Testis (tissue), 3 donors: ENCODE measurements around the gene SPATA3. TPM values are rescaled to one million over a fixed set of nuclear protein-coding genes. Genes with fewer than 3 reads are reported as not detected.
A peak's percentile ranks its signal among the peaks of the same experiment; 100 is the strongest.

Source experiments
- DNase-seq: peaks from one replicate; pipeline ENCODE4 v3.0.0-alpha.2; 2019
- H3K27ac ChIP-seq, 2 donors: fragments of 200-600 bp; sonication (generic); one replicate each; pipeline ENCODE4 v1.5.1; 2019
- H3K27me3 ChIP-seq: fragments of 200-600 bp; sonication (generic); one replicate; pipeline ENCODE4 v1.5.1; 2019
- H3K36me3 ChIP-seq: fragments of 200-600 bp; sonication (generic); one replicate; pipeline ENCODE4 v1.5.1; 2017; ENCODE audit warnings: low read depth; ENCODE audit errors: missing control alignments
- H3K4me1 ChIP-seq: fragments of 200-600 bp; sonication (generic); one replicate; pipeline ENCODE4 v1.5.1; 2019
- H3K4me3 ChIP-seq, 2 donors: fragments of 200-600 bp; sonication (generic); one replicate each; pipeline ENCODE4 v1.5.1; 2017 to 2019
- H3K9me3 ChIP-seq: fragments of 200-600 bp; sonication (generic); one replicate; pipeline ENCODE4 v1.5.1; 2017
- CTCF ChIP-seq, 3 experiments: fragments of 450-650 bp in 2 of 3; fragments of 200-600 bp in 1 of 3; sonication (generic) in 1 of 3; IDR thresholded peaks; one replicate each; pipeline ENCODE4 v1.5.1; 2016 to 2019; ENCODE audit warnings: antibody characterized with exemption in 3 of 3, mild to moderate bottlenecking in 2 of 3, moderate library complexity in 1 of 3
- POLR2A ChIP-seq: fragments of 450-650 bp; IDR thresholded peaks from one replicate; pipeline ENCODE4 v1.6.1; 2017; ENCODE audit warnings: antibody characterized with exemption, mild to moderate bottlenecking, moderate library complexity
- WGBS, 2 donors: methylation state at CpG; one replicate each; pipeline ENCODE4 v1.1.5; 2018; 5-methylcytosine and 5-hydroxymethylcytosine counted together
- intact Hi-C: fragments of 100-400 bp; cut with DNase I; formaldehyde crosslinking; loops from one replicate; pipeline ENCODE4 v1.15.1; 2023; ENCODE audit warnings: low total_unique reads
- polyA plus RNA-seq: library from polyadenylated mRNA; stranded (reverse); fragments of 350-450 nt; fragmentation: Illumina TruSeq; extraction: RNeasy Lipid Tissue Mini Kit (QIAGEN cat#74804); gene quantifications from one replicate; pipeline ENCODE4 v1.2.3, GENCODE V29; 2014; ENCODE audit warnings: low read depth, low replicate concordance; ENCODE audit not compliant: insufficient read depth
- total RNA-seq, 2 donors: library from RNA; depleted of rRNA; stranded (reverse); fragments of >200 nt; gene quantifications; one replicate each; pipeline ENCODE4 v1.2.3, GENCODE V29; 2016

Gene SPATA3
- total and polyA plus RNA-seq, 3 donors from 2014 or later = 18.6 to 211 (median 127) TPM

GRCh38 chr2:230990131-230990898, 5.6 kb upstream of the SPATA3 start:
- H3K4me3 ChIP-seq = peak overlapping the region; percentile 21 to 26
- H3K9me3 ChIP-seq = no peaks in the 10 kb centered on the region
- H3K4me1 ChIP-seq = peaks cover 4% of the 10 kb centered on the region
- no peaks in the 10 kb centered on the region for H3K27me3 ChIP-seq
- 54 to 60% methylated on average over 10 to 41 of the region's 70 CpGs for WGBS, 2 donors
- TF ChIP-seq CTCF (IDR thresholded peaks at IDR 0.05) = no peak
- TF ChIP-seq POLR2A = no peak
- no peak for DNase-seq
- H3K27ac ChIP-seq = no peak overlapping the region
- no peaks in the 10 kb centered on the region for H3K36me3 ChIP-seq
- intact Hi-C loops = no loop called here

- TF ChIP-seq POLR2A (no peak), CTCF (IDR thresholded peaks at IDR 0.05) (no peak)
- Histone ChIP-seq H3K9me3 (no peaks in the 10 kb centered on the region), H3K27me3 (no peaks in the 10 kb centered on the region), H3K4me1 (peaks cover 4% of the 10 kb centered on the region), H3K27ac (no peak overlapping the region), H3K36me3 (no peaks in the 10 kb centered on the region), H3K4me3 (peak overlapping the region; percentile 21 to 26)
- WGBS, 2 donors = 30 to 63% methylated on average over 7 to 22 of the region's 27 CpGs
- intact Hi-C loops = no loop called here
- DNase-seq = no peak
Observed at GRCh38 chr2:230990899-230991150, 5.1 kb upstream of the SPATA3 start.

- TF ChIP-seq POLR2A (no peak), CTCF (IDR thresholded peaks at IDR 0.05) (no peak)
- Histone ChIP-seq H3K4me3 (no peak overlapping the region), H3K4me1 (peaks cover 4% of the 10 kb centered on the region), H3K27ac (no peak overlapping the region), H3K36me3 (no peaks in the 10 kb centered on the region), H3K9me3 (no peaks in the 10 kb centered on the region), H3K27me3 (no peaks in the 10 kb centered on the region)
- 60 to 87% methylated on average over 7 of the region's 7 CpGs for WGBS, 2 donors
- no peak for DNase-seq
- intact Hi-C loops = no loop called here
Observed at GRCh38 chr2:230991598-230991997, 4.3 kb upstream of the SPATA3 start.

- intact Hi-C loops = no loop called here
- no peak for DNase-seq
- Histone ChIP-seq H3K9me3 (no peaks in the 10 kb centered on the region), H3K27me3 (no peaks in the 10 kb centered on the region), H3K27ac (no peak overlapping the region), H3K4me3 (no peak overlapping the region), H3K36me3 (no peaks in the 10 kb centered on the region), H3K4me1 (no peaks in the 10 kb centered on the region)
- TF ChIP-seq POLR2A = no peak
- no peak for TF ChIP-seq CTCF (IDR thresholded peaks at IDR 0.05)
Observed at GRCh38 chr2:230996661-230997060, 740 bp downstream of the SPATA3 start.

- intact Hi-C loops = no loop called here
- no peak for DNase-seq
Observed at GRCh38 chr2:230998882-230999281, 3.0 kb downstream of the SPATA3 start.

More at GRCh38 chr2:230998882-230999281, 3.0 kb downstream of the SPATA3 start:
- no peaks in the 10 kb centered on the region for H3K4me1 ChIP-seq
- TF ChIP-seq POLR2A (no peak), CTCF (IDR thresholded peaks at IDR 0.05) (no peak)
- no peaks in the 10 kb centered on the region for H3K36me3 ChIP-seq
- H3K9me3 ChIP-seq = no peaks in the 10 kb centered on the region
- H3K27me3 ChIP-seq = no peaks in the 10 kb centered on the region
- 92% methylated on average over 2 of the region's 2 CpGs for WGBS, 2 donors
- H3K27ac ChIP-seq = no peak overlapping the region
- H3K4me3 ChIP-seq = no peak overlapping the region
